ENCODE measurements around the gene ZNF446.

The ZNF446 gene

GRCh38 chr19:58521651-58522050 is 45.5 kb downstream of the ZNF446 start:
- in situ Hi-C loops (cut with HindIII; ENCODE audit: low sequenced_read_pairs): no loop called here

DNA sequence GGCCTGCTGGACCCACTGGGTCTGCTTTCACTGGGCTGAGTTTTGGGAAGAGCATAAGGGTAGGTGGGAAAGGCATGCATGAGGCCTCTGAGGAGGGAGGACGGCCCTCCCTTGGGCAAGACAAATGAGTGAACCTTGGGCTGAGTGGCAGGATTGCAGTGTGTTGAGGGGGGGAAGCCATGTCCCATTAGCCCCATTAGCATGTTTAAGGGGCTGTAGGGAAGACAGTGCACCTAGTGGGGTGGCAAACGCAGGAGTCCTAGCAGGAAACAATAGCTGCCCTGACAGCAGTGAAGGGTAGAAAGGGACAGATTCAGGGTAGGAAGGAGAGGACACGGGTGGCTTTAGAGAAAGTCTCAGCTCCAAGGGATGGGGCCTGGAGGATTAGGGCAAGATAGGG is 46.6 kb downstream of the ZNF446 start:
- in situ Hi-C loops (cut with HindIII; ENCODE audit: low sequenced_read_pairs): no loop called here

DNA sequence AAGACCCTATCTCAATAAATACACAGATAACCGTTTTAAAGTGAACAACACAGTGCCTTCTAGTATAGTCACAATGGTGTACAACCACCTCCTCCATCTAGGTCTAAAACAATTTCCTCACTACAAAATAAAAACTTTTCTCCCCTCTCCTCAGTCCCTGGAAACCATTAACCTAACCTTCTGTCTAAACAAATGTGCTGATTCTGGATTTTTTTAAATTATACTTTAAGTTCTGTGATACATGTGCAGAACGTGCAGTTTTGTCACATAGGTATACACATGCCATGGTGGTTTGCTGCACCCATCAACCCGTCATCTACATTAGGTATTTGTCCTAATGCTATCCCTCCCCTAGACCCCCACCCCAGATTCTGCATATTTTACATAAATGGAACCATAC is 53.3 kb downstream of the ZNF446 start:
- in situ Hi-C loops (cut with HindIII; ENCODE audit: low sequenced_read_pairs): no loop called here

Data from DLD1 (cell line).